GM19099 (cell line): ENCODE measurements around the gene CSNK1D.

Source experiments
- POLR2A ChIP-seq: IDR thresholded peaks from 3 replicates; pipeline ENCODE4 v1.6.1; 2011; ENCODE audit warnings: low read depth; ENCODE audit not compliant: insufficient read length; ENCODE audit errors: extremely low read depth

CSNK1D gene

GRCh38 chr17:82273327-82274133, at the start of gene CSNK1D:
TSS of gene CSNK1D (minus strand) at chr17:82273700. CDS start at chr17:82273381, 319 bp downstream.
- peak; percentile 76 for TF ChIP-seq POLR2A

GRCh38 chr17:82322526-82323453, 49.3 kb upstream of the CSNK1D start:
- no peak for TF ChIP-seq POLR2A

- no peak for TF ChIP-seq POLR2A
Observed at GRCh38 chr17:82321947-82322466, 48.5 kb upstream of the CSNK1D start.

GRCh38 chr17:82320956-82321927, 47.7 kb upstream of the CSNK1D start:
- no peak for TF ChIP-seq POLR2A

- no peak for TF ChIP-seq POLR2A
Observed at GRCh38 chr17:82320140-82320840, 46.8 kb upstream of the CSNK1D start.

- no peak for TF ChIP-seq POLR2A
Observed at GRCh38 chr17:82319619-82320062, 46.1 kb upstream of the CSNK1D start.

- no peak for TF ChIP-seq POLR2A
Observed at GRCh38 chr17:82318772-82319606, 45.5 kb upstream of the CSNK1D start.

GRCh38 chr17:82318169-82318498, 44.6 kb upstream of the CSNK1D start:
- no peak for TF ChIP-seq POLR2A

GRCh38 chr17:82317394-82318168, 44.1 kb upstream of the CSNK1D start, which contains the start of gene CD7:
TSS of gene CD7 (minus strand) at chr17:82317608. CDS start at chr17:82317495, 113 bp downstream.
- no peak for TF ChIP-seq POLR2A

GRCh38 chr17:82316651-82317393, 43.3 kb upstream of the CSNK1D start:
- no peak for TF ChIP-seq POLR2A

- TF ChIP-seq POLR2A, result no peak
Observed at GRCh38 chr17:82315703-82316358, 42.3 kb upstream of the CSNK1D start.
